DMS153 (cell line): ENCODE results near the gene RICTOR.

ENCODE experiments used
- DNase-seq: peaks from one replicate; lab custom pipeline; 2025; lab: John Stamatoyannopoulos, UW

RICTOR gene

GRCh38 chr5:39100301-39100850, 26.2 kb upstream of the RICTOR start:
- no peak for DNase-seq

- DNase-seq = no peak
Observed at GRCh38 chr5:39099831-39100230, 25.6 kb upstream of the RICTOR start.

GRCh38 chr5:39093352-39093751, 19.2 kb upstream of the RICTOR start:
- DNase-seq = no peak

- no peak for DNase-seq
Observed at GRCh38 chr5:39092581-39093351, 18.6 kb upstream of the RICTOR start.

DNA sequence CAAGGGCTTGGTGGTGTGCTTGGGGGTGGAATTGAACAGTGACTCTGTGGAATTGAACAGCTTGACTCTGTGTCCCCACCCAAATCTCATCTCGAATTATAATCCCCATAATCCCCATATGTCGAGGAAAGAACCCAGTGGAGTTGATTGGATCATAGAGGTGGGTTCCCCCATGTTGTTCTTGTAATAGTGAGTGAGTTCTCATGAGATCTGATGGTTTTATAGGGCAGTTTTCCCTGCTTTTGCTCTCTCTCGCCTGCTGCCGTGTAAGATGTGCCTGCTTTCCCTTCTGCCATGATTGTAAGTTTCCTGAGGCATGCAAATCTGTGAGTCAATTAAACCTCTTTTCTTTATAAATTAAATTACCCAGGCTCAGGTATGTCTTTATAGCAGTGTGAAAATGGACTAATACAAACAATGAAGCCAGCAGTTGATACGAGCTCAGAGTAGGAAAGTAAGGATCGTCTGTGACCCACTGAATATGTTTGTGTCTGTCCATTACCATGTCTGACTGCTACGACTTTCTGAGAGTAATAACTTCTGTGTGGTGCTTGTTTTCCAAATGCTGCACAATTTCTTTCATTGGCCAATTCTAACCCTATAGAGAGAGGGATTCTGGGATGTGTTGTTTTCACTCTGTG, 17.9 kb upstream of the RICTOR start:
- DNase-seq = no peak

GRCh38 chr5:39083968-39084367, 9.8 kb upstream of the RICTOR start:
- no peak for DNase-seq

GRCh38 chr5:39082995-39083394, 8.8 kb upstream of the RICTOR start:
- DNase-seq = no peak

DNA sequence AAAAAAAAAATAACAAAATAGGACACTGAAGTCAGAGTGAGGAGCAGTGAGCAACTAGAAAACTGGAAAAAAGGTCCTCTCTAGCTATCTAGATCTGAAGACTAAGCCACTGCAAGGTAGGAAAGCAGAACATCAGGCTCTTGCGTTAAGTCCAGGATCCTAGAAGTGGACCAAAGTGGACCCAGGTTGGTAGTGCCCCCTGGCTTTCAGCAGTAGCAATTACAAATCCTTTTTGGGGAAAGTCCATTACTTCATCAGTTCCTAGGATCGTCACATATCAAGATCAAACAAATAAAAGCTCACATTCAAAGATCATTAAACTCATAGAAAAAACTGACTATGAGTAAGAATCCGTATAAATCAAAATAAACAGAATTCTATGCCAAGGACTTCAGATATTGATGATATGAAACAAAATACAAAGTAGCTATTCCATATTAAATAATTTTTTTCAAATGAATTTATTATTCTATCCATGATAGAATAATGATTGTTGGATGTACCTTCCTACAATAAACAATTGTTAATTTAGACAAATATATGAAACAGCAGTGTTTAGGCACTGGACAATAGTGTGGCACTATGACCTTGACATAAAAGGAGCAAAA, 6.5 kb upstream of the RICTOR start:
- peak; percentile 18 for DNase-seq

DNA sequence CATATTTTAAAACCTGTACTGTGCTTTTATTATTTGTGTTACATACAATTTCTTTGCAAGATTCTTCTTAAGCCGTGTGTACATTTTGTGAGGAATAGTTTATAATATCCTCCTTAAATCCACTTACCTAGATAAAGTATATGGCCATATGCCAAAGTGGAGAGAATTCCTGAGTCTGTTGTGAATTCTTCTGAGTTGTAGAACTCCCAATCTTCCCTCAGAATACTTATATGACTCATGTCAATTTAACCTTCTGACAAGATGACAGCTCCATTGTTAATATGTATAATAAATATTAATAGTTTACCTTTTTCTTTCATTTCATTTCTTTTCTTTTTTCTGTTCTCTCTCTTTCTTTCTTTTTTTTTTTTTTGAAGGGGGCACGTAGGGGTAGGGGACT, 6.0 kb upstream of the RICTOR start:
- no peak for DNase-seq

GRCh38 chr5:39079147-39079546, 4.9 kb upstream of the RICTOR start:
- DNase-seq = no peak

- DNase-seq = no peak
Observed at GRCh38 chr5:39076757-39077728, 2.8 kb upstream of the RICTOR start.

DNA sequence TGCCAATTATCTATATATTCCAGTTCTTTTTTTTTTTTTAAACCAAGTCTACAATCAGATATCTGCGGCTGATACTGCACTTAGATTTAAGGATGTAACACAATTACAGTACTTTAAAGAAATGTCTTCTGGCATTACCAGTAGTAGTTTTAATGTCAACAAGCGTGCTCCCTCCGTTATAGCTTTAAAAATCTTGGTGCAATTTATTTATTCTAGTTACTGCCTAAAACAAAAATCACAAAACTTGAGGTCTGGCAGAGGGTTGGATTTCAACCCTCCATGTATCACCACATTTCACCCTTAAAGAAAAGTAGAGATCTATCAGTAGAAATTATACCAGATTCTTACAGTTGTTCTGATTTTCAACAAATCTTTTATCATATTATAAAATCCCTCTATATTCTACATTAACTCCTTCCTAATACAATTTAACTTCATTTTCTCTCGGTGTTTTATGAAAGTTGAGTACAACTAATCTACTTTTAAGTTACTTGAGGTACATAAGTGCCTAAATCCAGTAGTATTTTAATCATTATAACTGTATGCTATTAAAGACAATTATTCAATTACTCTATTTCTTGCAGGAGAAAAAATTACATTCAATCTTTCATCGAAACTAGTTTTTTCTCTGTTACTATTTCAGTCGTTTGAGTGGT, 2.0 kb upstream of the RICTOR start:
- no peak for DNase-seq

- no peak for DNase-seq
Observed at GRCh38 chr5:39073767-39074016, 507 bp downstream of the RICTOR start.

DNA sequence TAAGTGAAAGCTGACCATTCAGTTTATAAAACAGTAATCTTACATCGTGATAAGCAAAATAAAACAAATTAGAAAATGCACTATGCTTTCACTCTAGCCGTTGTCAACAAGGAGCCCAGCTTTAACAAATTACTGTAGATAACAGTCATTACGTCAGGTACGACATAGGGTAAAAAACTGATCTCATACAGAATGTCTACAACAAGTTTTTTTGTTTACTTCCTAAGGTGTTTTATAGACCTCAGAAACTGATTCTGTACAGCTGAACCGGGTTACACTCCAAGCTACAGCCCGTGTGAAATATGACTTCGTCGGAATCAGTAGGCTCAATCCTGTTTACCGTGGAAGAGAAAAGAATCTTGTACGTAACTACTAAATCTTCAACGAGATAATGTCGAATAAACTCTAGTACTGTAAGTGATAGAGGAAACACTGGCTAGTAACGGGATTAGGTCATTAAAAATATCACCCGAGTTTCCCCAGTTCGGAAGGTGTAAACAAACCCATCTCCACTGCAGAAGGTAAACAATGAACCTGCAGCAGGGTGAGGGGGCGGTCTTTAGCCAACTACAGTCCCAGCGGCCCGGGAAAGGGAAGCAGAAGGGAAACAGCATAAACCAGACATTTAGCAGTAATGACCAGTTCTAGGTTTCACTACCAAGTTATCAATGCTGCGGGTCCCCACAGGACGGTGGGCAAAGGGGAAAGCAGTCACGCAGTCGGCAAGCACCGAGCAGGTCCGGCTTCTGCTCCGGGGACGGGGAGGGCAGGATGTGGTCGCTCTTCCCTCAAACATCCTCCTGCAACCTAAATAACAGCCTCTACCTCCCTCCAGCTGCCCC, 1.1 kb downstream of the RICTOR start:
- peak; percentile 11 for DNase-seq

DNA sequence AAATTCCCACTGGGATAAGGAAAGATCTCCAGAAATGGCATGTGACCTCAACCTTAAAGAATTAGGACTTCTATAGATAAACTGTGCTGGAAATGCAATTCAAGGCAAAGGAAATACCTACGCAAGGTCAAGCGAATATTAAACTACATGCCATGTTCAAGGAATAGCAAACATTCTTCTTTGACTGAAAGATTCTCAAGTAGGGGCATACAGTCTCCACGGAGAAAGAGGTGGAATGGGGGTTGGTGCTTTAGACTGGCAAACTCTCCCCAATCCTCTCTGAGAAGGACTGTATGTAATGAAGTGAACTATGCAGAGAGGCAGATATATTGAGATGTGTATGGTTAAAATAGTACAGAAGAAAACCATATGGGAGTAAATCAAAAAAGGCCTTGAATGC, 6.1 kb downstream of the RICTOR start:
- DNase-seq = no peak

DNA sequence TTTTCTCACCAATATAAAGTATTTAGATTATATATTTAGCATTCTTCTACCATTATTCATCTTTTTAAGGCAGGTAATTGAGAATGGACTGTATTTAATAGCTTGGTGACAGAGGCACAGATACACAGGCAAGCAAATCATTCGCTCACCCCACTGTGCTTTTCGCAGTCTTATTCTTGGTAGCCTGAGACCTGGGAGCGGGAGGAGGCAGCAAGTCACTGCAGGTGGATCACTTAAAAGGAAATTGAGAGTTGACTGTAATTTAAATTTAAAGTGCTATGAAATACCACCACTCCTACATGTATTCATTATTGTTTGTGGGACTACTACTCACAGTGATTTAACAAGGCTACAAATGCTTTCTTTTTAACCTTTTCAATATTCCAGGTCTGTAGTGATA, 9.7 kb downstream of the RICTOR start:
- DNase-seq = no peak

DNA sequence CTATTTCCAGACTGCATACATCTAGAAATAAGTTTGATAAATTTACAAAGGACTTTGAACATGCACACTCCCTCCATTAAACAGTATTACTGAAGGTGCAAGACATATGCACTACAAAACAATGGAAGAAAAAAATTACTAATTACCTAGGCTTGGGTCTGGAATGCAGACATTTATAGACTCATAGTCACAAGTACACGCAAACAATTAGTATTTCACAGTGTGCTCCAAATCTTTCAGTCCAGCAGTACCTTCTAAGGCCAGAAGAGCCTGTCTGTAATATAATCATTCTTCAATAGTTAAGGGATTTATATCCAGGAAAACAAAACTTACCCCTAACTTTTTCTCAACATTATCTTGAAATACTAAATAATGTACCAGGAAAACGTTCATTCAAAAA, 11.2 kb downstream of the RICTOR start:
- no peak for DNase-seq

- no peak for DNase-seq
Observed at GRCh38 chr5:39062530-39062929, 11.7 kb downstream of the RICTOR start.

- no peak for DNase-seq
Observed at GRCh38 chr5:39062104-39062503, 12.1 kb downstream of the RICTOR start.

- no peak for DNase-seq
Observed at GRCh38 chr5:39059064-39059463, 15.1 kb downstream of the RICTOR start.
